Hematopoietic multipotent progenitor cell treated with erythropoietin and hydrocortisone succinate and interleukin-3 and kit ligand, for 6 days (in vitro differentiated cells): ENCODE measurements around the gene ATP6V1C2.

Experiments used
- DNase-seq: peaks from one replicate; pipeline ENCODE4 v3.0.0-alpha.2; 2015

Gene ATP6V1C2, protein sequence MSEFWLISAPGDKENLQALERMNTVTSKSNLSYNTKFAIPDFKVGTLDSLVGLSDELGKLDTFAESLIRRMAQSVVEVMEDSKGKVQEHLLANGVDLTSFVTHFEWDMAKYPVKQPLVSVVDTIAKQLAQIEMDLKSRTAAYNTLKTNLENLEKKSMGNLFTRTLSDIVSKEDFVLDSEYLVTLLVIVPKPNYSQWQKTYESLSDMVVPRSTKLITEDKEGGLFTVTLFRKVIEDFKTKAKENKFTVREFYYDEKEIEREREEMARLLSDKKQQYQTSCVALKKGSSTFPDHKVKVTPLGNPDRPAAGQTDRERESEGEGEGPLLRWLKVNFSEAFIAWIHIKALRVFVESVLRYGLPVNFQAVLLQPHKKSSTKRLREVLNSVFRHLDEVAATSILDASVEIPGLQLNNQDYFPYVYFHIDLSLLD

DNA sequence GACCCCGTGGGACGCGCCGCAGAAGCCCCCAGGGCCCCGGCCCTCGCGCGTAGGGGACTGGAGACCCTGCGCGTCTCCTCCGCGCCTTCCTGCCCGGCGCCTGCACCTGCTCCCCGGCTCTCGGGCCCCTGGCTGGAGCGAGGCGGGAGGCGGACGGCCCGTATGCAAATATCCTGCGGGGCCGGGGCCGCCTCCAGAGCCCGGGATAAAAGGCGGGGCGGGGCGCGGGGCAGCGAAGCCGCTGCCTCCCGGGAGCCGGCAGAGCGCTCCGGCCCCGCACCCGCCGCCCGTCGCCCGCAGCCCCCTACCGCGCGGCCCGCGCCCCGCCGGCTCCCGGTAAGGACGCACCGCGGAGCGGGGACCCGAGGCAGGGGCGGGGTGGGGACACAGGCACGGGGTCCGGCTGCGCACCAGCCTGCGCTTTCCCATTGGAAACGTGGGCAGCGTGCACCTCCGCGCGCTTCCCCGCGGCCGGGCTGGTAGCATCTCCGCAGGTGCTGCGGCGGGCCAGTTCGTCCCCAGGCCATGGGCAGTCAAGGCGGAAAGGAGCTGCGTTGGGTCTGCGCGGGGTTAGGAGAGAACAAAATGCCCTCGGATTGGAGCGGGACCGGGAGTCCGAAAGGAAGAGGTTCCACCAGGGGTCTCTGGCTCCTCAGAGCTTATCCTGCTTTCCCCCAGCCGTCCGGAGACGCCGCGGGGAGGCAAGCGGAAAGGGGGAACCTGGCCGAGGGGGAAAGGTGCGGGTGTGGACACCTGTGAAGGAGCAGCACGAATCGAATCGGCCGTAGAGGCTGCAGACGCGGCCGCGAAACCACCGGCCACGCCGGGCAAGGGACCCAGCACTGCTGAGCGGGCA lies at the start of gene ATP6V1C2:
Gene ATP6V1C2, plus strand, starts transcription at position 235 of the 856 bp plus-strand sequence. CDS start 1,220 bp downstream, outside the sequence.
- peak; percentile 21 for DNase-seq

DNA sequence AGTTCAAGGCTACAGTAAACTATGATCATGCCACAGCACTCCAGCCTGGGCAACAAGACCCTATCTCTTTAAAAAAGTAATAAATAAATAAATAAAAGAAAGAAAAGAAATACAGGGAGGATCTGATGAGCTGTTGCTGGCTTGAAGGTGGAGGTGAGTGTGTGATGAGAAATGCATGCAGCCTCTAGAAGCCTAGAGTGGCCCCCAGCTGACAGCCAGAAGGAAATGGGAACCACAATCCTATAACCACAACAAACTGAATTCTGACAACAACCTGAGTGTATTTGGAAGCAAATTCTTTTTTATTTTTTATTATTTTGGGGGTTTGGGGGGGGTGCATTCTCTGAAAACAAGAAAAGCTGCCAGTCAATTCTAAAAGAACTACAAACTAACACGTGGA lies 46.3 kb upstream of the ATP6V1C2 start:
- DNase-seq: no peak

DNA sequence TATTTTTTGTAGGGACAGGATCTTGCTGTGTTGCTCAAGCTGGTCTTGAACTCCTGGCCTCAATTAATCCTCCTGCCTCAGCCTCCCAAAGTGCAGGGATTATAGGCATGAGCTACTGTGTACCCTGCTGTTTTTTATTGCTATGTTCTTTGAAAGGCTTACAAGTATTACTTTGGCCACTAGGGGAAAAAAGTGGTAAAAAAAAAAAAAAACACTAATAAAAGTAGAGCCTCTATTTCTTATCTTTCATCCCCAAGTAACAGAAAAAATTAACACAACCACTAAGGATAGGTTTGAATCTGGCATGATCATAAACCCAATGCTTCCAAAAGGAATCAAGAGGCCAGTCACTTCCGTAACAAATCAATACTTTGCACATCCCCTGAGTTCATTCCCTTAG lies 43.2 kb upstream of the ATP6V1C2 start:
- peak; percentile 53 for DNase-seq

DNA sequence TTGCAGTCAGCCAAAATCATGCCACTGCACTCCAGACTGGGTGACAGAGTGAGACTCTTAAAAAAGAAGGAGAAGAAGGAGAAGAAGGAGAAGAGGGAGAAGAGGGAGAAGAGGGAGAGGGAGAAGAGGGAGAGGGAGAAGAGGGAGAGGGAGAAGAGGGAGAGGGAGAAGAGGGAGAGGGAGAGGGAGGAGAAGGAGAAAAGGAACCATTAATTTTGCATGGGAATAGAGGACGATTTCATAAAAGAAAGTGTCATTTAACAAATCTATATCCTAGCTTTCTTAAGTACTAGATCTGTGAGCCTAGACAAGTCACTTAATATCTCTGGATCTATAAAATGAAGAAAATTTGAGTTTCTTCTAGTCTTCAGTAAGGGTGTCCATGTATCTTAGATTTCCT lies 41.2 kb upstream of the ATP6V1C2 start:
- DNase-seq: no peak

DNA sequence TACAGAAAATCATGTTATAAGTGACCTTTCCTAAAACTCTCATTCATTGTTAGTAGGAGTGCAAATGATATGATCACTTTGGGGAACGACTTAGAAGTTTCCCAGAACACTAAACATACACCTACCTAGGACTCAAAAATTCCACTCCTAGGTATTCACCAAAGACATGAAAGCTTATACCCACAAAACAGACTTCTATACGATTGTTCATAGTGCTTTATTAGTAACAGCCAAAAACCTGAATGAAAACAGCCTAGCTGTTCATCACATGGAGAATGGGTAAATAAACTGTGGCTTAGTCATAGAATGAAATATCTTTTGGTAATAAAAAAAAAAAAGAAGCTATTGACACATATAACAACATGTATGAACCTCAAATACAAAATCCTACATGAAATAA lies 40.5 kb upstream of the ATP6V1C2 start:
- no peak for DNase-seq

DNA sequence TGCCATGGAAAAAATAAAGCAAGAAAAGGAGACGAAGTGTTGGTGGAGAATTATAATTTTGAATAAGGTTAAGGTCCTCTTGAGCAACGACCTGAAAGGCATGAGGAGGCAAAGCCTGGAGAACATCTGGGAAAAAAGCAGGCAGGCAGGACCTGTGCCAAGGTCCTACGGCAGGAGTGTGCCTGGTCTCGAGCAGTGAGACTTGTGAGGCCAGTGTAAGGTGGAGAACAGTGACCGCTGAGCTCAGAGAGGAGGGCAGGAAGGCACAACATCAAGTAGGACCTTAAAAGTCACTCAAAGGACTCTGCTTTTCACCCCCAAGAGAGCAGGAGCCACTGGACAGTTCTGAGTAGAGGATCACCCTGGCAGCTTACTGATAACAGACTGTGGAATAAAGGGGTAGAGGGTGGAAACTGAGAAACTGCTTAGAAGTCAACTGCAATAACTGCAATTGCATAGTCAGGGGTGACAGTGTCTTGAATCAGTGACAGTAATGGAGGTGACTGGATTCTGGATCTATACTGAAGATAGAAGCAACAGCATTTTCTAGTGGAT lies 35.2 kb upstream of the ATP6V1C2 start:
- DNase-seq: peak; percentile 61

DNA sequence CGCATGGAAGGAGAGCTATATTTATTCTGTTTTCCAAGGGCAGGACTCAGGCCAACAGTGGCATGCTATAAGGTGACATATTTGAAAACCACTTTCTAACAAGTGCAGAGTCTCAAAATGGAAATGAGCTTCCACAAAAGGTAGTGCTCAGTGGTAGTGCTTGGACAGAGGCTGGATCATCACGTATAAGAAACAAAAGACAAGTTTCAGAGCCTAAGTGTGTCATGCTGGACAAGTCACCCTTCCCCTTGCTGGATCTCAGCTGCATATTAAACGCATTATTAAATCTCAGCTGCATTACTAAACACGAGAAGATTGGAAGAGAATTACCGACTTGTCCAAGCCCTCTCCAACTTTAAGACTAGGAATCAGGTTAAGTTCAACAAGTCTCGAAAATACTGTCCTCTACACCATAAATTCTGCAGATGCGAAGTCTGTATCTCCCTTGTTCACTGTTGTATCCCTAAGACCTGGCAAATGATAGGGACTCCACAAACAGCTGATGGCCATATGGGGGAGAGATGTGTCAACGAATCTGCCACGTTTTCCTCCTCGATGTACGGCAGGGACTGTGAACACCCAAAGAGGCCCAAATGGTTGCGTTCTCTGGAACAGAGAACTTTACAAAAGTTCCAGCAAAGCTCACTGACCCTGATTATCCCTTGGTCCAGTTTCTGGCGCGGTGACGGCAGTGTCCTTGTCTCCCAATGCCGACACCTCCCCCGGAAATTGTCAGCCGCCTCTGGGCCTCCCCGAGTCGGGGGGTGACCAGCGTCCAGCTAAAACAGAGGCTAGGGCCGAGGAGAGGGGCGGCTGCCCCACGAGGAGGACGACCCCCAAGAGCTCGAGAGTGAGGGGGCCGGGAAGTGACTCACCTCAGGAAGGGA lies 32.3 kb upstream of the ATP6V1C2 start:
- peak; percentile 57 for DNase-seq

DNA sequence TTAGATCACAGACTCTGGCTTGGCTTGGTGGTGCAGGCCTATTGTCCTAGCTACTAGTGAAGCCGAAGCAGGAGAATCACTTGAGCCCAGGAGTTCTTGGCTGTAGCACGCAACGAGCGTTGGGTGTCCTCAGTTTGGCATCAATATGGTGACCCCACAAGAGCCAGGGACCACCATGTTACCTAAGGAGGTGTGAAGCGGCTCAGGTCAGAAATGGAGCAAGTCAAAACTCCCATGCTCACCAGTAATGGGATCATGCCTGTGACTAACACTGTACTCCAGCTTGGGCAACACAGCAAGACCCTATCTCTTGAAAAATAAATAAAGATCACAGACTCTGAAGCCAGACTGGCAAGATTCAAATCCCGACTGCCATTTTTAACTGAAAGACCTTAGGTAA lies 29.9 kb upstream of the ATP6V1C2 start:
- DNase-seq: no peak

DNA sequence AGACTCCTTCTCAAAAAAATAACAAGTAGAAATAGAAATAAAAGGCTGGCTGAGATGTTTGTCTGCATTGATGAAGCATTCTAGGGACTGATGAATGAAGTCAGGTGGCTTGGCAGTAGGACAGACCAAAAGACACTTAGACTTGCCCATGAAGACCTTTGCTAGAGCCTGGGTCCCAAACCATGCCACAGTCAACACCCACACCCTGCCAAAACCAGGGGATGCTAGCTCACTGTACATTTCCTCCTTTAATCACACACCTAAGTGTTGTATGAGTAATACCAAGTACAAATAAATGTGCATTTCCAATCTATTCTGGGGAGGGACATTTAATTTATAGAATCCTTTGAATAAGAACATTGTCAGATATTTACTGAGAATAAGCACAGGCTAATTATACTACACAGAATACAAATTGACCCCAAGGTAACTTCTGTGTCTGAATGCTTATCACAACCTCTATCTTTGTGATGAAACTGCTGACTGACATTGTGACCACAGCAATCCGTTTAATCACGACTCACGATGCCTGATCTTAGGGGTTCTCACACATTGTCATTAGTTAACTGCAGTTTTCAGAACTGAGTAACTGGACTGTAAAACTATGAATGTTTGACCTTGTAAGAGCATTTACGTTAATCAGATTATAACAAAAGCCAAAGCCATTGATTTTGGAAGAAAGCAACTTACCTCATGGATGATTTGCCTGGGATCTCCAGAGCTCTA lies 21.2 kb upstream of the ATP6V1C2 start:
- DNase-seq: peak; percentile 55

DNA sequence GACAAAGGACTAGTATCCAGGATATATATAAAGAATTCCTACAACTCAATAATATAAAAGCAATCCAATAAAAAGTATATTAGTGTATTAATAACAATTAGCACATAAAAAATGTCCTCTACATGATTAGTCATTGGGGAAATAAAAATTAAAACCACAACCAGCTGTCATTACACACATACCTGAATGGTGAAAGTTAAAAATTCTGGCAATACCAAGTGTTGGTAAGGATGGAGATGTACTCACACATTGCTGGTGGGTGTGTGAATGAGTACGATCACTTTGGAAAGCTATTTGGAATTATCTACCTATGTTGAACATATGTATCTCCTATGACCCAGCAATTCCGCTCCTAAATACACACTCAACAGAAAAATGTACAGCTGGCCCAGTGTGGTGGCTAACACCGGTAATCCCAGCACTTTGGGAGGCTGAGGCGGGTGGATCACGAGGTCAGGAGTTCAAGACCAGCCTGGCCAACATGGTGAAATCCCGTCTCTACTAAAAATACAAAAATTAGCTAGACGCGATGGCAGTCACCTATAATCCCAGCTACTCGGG lies 17.3 kb upstream of the ATP6V1C2 start:
- DNase-seq: no peak

DNA sequence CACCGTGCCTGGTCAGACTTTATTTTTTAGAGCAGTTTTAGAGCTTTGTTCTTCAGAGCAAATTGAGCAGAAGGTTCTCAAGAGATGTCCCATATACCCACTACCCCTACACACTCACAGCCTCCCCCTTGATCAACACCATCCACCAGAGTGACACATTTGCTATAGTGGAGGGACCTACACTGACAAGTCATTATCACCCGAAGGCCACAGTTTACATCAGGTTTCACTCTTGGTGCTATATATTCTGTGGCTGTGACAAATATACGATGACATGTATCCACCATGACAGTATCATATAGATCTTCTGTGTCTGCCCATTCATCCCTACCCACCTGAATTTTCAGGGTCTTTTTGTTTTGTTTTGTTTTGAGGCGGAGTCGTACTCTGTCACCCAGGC lies 15.4 kb upstream of the ATP6V1C2 start:
- DNase-seq: no peak

DNA sequence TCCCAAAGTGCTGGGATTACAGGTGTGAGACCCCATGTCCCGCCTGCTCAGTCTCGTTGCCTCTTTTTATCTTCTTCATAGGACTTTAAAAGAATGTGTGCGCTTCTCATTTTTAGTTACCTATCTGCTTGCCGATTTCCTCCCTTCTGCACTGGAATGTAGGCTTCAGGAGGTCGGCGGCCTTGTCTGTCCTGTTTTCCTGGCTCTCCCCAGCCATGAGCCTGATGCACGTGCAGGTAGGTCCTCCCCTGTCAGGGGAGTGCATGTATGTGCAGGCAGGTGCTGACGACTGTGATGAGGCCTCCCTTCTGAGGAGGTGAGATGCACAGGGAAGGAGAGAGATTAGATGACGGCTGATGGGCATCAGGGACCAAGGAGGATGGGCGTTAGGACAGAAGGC lies 13.6 kb upstream of the ATP6V1C2 start:
- DNase-seq: no peak

DNA sequence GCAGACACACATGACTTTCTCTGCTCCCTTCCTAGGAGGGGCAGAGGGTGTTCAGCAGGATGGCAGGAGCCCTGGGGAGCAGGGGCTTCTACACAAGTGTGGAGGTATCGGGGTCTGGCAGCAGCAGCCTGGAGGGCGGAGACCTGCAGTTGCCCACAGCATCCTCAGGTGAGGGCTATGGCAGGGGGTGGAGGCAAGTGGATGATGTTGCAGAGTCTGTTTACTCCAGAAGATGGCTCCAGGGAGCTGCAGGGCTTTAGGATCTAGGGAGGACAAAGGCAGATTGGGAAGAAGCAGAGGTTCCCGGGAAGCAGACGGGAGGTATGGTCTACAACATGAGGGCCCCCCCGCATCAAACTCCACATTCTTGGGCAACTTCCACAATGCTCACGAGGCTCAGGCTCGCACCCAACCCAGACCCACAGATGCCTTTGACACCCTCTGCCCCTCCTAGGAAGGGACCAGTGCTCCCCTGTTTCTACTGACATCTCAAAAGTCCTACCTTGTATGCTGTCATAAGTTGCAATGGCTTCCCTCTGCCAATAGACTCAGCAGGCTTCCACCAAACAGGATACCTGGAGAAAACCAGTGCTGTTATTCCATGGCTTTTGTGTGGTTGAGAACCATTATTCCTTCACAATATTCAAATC lies 12.0 kb upstream of the ATP6V1C2 start:
- DNase-seq: no peak

DNA sequence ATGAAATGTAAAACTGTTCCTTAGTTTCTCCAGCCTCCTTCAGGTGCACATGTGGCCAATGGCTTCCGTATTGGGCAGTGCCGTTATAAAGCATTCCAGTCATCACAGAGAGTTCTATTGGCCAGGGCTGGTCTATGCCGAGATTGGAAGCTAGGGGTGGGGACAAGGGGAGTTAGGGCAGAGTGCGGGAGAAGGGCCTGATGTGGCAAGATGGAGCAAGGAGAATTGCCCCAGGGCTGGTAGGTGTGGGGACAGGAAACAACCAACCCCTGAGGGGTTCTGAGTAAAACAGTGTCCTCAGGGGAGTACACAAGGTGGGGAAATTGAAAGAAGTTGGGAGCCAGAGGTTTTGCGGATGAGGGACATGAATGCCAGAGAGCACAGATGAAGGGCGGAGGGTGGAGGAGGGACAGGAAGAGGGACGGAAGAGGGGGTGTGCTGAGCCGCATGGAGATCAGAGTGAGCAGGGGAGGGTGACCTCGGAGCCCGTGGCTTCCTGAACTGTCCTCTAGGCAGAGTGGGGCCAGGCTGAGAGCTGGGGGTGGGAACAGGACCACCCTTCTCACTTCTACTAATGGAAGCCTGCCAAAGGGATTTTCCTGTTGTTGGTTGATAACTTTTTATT lies 9.1 kb upstream of the ATP6V1C2 start:
- DNase-seq: no peak

DNA sequence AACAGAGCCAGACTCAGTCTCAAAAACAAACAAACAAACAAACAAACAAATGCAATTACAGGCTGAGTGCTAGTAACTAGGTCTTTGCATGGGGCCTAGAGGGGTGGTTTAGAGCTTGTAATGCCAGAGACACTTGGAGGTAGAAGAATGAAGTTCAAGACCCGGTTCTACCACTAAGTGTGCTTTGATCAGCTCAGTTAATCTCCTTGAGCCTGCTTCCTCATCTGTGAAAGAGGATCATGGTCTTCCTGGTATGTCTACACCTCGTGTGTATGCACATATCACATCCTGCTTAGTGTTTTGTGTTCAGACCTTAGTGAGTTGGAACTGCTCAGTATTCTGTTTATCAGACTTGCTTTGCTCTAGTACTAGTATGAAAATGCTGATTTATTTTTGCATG lies 4.8 kb upstream of the ATP6V1C2 start:
- no peak for DNase-seq

DNA sequence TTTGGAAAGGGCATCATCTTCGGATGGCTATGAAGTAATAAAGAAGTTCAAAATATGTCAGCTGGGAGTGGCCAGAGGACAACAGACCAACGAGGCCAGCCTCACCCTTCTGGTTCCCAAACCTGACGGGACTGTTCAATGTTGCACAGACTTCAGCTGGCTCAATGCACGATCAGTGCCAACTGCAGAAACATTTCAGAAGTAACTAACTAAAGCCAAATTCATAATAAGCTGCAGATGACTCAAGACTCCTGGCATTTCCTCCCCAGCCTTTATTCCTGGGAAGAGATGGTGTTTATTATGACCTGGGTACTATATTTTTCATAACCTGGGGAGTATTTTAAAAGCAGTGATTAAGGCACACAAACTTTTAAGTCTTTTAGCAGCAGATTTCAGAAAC lies 3.8 kb upstream of the ATP6V1C2 start:
- no peak for DNase-seq

DNA sequence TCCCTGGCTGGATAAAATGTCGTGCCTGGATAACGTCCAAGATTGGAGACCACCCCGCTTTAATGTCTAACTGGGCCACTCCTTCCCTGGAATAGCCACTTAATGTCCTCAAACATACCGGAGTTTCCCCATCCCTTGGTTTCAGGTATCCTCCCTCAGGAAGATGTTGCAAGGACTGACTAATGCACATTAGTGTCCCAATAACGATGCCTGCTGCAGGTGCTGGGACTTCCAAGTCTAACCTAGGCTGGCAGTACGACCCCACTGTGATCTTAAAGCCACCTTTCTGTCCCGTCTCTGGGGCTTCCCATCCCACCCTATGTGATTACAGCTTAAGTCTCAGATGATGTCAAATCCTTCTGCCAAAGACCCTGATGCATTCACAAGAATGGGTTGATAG lies 1.1 kb upstream of the ATP6V1C2 start:
- DNase-seq: no peak

DNA sequence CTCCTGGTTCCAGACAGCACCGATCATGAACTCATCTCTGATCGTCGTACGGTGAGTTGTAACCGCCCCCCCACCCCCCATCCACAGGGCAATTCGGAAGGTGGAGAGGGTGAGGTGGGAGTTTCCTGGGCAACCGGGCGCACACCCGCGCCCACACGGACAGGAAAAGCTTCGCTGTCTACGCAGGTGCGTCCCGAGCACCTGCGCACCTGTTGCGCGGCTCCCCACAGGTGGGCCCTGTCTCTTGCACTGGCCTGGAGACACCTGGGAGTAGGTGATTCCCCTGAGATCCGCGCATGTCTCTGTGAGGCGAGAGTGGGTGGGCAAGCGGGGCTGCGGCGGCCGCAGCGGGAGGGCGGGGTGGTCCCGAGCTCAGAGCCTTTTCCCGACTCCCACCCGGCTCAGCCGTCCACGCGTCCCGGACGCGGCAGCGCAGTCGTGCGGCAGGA lies 459 bp upstream of the ATP6V1C2 start:
- DNase-seq: no peak

DNA sequence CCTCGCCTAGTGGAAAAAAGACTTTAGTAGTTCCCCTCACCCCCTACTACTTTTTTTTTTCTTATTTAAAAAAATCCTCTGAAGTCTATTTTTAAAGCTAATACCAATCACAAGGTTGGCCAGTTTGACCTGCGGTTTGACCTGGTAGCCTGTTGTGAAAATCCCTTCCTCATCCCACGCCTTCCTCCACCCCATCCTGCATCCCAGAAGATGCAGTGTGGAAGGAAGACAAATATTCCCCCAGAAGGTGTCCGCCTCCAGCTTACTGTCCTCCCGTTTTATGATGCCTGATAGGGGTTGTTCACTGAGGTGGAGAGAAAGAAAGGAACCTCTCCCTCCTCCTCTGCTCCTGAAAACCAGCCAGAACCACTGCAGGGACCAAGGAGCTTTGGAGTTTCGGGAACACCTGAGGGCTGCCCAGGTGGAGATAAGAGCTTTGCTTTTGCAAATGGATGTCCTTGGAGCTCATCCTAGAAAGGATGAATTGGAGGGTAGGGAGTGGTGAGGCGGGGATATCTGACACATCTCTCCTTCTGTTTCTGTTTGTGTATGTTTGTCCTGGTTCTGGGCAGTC lies 909 bp downstream of the ATP6V1C2 start:
- no peak for DNase-seq

DNA sequence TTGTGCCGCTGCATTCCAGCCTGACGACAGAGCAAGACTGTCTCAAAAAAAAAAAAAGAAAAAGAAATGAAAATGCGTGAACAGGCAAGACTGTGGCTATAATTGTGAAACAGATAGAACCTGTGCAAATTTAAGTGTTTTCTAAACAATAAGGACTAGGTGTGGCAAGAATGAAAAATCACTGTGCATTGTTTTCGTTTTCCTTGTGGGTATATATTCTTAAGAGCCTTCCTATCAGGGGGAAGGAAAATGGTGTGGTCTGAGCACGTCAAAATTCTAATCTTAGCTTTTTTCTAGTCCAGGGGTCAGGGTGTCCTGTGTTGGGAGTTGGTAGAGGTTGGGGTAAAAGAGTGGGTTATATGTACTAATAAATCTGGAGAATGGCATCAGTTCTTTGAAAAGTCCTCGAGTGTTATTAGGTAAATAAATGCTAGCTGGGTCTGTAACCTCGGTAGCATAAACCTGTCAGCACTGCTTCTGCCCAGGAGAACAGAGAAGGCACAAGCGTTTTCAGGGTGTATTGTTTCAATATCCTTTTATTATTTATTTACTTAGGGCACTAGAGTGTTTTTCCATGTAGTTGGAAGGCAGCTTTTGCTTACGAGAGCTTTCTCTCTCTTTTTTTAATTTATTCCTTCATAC lies 11.6 kb downstream of the ATP6V1C2 start:
- DNase-seq: no peak
